ENCODE data around the gene ADAMTS13. TPM values are rescaled to one million over a fixed set of nuclear protein-coding genes. Genes with fewer than 3 reads are reported as not detected.
"Not testable (repeated sequence)": the region's sequence is repeated elsewhere in the genome, so short reads cannot be mapped to it uniquely, and the experiment has no call there.

ADAMTS13 gene
- polyA plus RNA-seq, 1 donor = 7.8 TPM

GRCh38 chr9:133391449-133391848 is 30.7 kb upstream of the ADAMTS13 start:
- DNase-seq (ENCODE audit: low read depth) = not testable (repeated sequence)

GRCh38 chr9:133392308-133392707 is 29.9 kb upstream of the ADAMTS13 start:
- not testable (repeated sequence) for DNase-seq (ENCODE audit: low read depth)

DNA sequence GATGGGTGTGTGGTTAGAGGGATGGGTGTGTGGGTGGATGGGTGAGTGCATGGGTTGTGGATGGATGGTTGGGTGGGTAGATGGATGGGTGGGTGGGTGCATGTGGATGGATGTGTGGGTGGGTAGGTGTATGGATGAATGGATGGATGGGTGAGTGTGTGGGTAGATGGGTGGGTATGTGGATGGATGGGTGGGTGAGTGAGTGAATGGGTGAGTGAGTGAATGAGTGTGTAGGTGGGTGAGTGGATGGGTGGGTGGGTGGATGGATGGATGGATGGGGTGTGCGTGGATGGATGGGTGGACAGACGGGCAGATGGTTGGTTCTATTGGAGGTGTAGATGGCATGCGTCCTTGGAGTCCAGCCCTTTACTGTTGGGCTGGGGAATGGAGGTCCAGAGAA is 28.8 kb upstream of the ADAMTS13 start:
- no peak for DNase-seq (ENCODE audit: low read depth)

- DNase-seq (ENCODE audit: low read depth) = no peak
These were observed 27.4 kb upstream of the ADAMTS13 start for GRCh38 chr9:133394687-133395271.

DNA sequence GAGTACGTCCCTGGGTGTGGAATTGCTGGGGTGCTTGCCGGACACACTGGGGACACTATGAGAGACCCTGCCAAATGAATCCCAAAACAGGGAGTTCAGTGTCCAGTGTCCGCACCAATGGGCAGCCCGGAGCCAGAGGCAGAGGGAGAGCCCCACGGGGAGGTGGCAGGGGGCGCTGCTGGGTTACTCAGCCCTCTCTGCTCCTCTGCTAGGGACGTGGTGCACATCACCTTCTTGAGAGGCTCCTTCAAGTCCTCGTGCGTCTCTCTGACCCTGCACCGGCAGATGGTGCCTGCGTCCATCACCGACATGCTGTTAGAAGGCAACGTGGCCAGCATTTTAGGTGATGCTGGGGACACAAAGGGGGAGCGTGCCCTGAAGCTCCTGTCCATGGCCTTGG is 25.2 kb upstream of the ADAMTS13 start:
- DNase-seq (ENCODE audit: low read depth) = no peak

- no peak for DNase-seq (ENCODE audit: low read depth)
These were observed 24.8 kb upstream of the ADAMTS13 start for GRCh38 chr9:133397370-133397769.

DNA sequence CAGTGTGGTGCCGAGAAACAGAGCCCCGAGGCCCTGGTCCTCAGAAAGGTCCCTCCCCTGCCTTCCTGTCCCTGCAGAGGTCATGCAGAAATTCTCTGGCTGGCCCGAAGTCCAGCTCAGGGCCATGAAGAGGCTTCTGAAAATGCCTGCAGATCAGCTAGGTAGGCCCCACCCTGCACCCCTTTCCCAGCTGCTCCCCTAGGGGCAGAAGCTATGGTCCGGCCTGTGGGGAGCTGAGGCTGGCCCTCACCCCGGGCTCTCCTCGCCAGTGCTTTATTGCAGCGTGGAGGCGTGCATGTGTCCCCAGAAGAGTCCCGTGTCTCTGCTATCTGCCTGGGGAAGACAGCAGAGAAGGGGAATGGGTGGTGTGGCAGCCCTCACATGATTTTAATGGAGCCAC is 24.3 kb upstream of the ADAMTS13 start:
- no peak for DNase-seq (ENCODE audit: low read depth)

GRCh38 chr9:133400292-133400691 is 21.9 kb upstream of the ADAMTS13 start:
- no peak for DNase-seq (ENCODE audit: low read depth)

- DNase-seq (ENCODE audit: low read depth) = no peak
These were observed 20.6 kb upstream of the ADAMTS13 start for GRCh38 chr9:133401588-133401987.

- DNase-seq (ENCODE audit: low read depth) = no peak
These were observed 19.5 kb upstream of the ADAMTS13 start for GRCh38 chr9:133402689-133403088.

DNA sequence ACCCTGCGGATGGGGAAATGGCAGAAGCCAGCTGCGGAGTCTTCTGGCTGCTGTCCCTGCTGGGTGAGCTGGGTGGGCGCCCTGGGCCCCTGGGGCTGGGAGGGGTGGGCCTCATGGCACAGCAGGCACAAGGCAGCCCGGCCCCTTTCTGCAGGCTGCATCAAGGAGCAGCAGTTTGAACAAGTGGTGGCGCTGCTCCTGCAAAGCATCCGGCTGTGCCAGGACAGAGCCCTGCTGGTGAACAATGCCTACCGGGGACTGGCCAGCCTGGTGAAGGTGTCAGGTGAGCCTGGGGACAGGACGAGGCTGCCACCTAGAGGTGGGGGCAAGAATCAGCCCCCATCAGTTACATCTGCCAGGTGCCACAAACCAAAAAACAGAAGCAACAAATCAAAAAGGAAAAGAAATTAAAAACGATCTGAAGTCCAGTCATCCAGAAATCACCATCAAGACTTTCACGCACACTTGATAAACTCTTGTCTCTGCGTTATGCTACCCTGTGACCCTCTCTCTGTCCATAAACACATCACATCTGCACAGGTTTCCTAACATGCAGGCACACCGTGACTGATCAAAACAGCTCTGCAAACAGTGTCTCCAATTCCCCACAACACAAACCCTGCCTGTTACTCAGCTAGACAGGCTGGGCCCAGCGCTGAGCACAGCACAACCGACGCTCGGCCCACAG is 18.3 kb upstream of the ADAMTS13 start:
- DNase-seq (ENCODE audit: low read depth) = no peak

DNA sequence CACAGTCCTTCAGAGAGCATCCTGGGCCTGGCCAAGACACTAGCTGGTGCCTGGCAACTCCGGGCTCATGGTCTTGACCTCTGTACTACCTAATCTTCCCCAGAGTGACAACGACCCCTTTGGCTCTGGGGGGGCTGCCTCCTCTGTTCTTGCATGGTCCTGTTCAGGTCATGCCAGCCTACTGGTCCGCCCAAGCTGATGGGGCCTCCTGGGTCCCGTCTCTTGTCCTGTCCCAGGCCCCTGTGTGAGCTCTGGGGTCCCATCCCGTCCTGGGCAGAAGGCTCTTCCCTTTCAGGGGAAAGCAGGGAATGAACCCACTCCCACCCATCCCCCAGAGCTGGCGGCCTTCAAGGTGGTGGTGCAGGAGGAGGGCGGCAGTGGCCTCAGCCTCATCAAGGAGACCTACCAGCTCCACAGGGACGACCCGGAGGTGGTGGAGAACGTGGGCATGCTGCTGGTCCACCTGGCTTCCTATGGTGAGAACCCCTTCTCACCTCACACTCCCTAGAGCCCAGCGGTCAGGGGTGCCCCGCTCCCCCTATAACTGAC is 17.6 kb upstream of the ADAMTS13 start:
- DNase-seq (ENCODE audit: low read depth) = no peak

DNA sequence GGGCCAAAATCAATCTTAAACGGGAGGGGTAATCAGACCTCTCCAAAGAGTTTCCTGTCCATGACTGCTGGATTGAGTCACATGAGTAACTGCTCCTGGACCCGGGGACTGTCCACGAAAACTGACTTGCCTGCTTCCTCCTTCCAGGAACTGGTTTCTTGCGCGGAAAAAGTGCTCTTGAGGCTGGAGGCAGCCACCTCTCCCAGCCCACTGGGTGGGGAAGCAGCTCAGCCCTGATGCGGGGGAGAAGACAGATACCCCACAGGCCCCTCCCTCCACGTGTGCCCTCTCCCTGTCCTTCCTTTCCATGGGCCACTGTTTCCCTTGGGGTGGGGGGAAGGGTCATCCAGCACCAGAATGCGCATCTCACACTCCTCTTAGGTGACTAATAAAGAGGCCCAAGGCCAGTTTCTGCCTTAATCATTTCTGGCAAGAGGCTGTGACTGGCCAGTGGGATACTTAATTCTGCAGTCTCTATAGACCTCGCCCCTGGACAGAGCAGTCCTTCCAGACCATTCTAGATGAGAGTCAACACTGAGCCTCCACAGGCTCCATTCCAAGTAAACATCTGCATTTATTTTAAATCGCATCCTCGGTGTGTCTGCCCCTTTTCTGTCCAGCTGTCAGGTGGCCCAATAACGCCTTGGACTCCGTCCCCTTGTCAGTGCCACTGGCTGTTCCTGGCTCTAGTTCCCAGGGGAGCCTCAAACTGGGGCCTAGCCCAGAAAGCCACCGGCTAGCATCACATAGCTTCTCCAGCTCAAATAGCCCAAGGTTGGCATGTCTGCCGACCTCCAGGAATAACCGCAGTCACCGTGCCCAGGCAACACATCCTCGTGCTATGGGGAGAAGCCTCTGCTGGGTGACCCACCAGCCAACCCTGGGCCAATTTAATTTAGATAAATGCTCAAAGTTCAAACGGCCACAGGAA is 16.4 kb upstream of the ADAMTS13 start:
- DNase-seq (ENCODE audit: low read depth) = no peak

GRCh38 chr9:133406480-133407307 is 15.5 kb upstream of the ADAMTS13 start:
- DNase-seq (ENCODE audit: low read depth) = no peak

GRCh38 chr9:133408042-133408441 is 14.1 kb upstream of the ADAMTS13 start:
- no peak for DNase-seq (ENCODE audit: low read depth)

DNA sequence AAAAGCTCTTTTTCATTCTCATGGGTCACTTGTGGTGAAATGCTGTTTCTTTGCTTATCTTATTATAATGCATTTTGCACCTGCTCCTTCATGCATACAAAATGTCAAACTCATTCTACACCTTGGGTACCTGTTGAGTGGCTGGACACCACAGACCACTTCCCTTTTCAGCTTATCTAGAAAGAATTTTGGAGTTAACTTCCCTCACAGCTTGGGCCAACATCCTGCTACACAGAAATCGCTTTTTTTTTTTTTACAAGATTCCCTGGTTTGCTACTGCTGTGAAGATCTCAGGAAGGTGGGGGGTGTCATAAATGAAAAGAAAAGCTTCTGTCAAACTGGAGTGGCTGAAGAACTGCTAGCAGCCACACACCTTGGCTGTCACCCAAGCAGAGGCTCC is 7.0 kb upstream of the ADAMTS13 start:
- DNase-seq (ENCODE audit: low read depth) = no peak

DNA sequence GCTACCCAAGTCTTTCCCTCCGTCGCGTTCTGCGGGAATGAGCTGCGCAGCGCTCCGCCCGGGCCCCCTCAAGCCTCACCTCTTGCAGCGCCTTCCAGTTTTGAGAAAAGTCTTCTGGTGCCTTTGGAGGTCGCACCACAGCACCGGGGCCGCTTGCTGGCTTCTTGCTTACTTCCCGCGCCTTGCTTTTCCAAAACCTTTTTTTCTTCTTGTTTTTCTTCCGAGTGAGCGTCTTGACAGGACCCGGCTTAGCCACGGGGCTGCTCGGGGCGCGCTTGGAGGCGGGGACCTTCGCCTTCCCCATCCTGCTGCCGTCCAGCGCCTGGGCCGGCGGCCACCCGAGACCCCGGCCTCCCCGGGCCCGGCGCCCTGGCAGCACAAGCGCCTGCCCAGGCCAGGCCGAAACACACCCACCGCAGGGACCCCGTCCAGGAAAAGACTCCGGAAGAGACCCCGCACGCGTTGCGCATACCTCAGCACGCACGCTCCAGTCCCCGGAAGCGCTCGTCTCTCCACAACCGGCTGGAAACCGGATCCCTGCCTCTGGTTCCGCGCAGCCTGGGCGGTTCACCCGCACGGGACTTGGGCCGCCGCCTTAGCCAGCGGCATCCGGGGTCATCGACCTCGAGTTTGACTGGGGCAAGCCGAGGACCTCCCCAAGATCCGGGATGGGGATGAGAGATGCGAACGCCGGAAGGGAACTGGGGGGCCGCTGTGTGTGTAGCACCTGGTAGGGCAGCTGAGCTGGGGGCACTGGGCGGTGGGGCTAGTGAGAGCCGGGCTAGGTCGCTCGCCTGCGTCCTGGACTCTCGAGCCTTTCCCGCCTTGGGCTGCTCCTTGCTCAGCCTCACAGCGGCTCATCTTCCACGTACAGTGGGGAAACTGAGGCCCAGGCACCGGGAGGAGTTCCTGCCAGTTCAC is 4.4 kb upstream of the ADAMTS13 start, which contains the start of gene REXO4:
Gene REXO4 (minus strand): TSS at position 470 of the 921 bp plus-strand sequence. CDS start 166 bp downstream, at position 304.
- DNase-seq (ENCODE audit: low read depth) = no peak

GRCh38 chr9:133419005-133419404 is 3.2 kb upstream of the ADAMTS13 start:
- DNase-seq (ENCODE audit: low read depth) = no peak

DNA sequence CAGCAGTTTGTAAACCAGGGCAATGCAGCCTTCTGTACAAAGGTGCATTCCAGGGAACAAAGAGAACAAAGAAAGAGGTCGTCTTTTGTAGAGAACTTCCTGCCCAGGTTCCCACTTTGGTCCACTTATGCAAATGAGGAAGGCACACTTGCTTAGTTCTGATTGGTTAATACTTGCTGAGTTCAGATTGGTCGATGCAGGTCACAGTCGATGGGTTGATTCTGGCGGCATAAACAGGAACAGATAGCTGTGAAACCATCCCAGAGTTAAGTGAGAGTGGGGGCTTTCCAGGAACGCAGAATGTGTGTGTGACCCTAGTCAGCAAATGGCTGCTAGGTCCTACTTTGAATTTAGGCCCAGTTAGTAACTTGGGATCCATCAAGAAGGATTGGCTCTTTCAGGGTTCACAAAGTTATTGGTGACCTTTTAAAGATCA is 1.8 kb upstream of the ADAMTS13 start:
- no peak for DNase-seq (ENCODE audit: low read depth)

DNA sequence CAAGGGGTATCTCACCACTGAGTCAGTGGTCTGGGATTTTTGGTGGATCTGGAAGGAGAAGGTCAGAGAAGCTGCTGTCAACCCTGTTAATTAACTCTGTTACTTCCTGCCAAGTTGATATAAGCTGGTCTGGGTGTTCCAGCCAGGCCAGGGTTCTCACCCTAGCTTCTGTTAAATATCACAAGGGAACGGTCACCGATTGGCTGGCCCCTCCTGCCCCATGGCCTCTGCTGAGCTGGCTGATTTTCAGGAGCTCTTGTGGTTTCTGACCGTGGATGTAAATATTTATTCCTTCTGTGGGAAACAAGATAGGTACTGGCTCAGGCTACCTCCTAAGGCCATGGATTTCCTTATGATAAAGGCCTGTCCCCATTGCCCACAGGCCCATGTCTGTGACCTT is 1.0 kb downstream of the ADAMTS13 start:
- DNase-seq (ENCODE audit: low read depth) = no peak
